ENCODE results near the gene DAAM1.

DAAM1 gene

DNA sequence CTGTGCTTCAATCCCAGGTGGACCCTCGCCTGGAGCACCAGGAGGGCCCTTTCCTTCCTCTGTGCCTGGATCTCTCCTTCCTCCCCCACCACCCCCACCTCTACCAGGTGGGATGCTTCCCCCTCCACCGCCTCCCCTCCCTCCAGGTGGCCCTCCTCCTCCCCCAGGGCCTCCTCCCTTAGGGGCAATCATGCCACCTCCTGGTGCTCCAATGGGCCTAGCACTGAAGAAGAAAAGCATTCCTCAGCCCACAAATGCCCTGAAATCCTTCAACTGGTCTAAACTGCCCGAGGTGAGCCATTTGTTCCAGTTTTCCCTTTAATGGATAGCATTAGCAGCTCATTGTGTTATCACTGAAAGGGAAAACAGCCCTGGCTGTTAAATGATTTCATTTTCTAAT is 142.8 kb downstream of the DAAM1 start:
- Histone ChIP-seq H3K27me3 (ENCODE audit: insufficient read depth, low read length, poor library complexity) (no peaks in the 10 kb centered on the region), H3K79me2 (ENCODE audit: insufficient read depth, low read length) (no peaks in the 10 kb centered on the region), H2AFZ (ENCODE audit: low read depth, low read length) (no peak overlapping the region), H3K4me1 (ENCODE audit: insufficient read depth, low read length) (no peaks in the 10 kb centered on the region), H3K9ac (ENCODE audit: low read depth, low read length) (no peak overlapping the region), H3K4me3 (ENCODE audit: low read depth in 1 of 2, low read length in 2 of 2) (no peak overlapping the region), H3K36me3 (ENCODE audit: insufficient read depth, low read length) (peaks cover 15% of the 10 kb centered on the region; the same call in 1 of the 2 replicates), H4K20me1 (ENCODE audit: insufficient read depth, low read length) (no peaks in the 10 kb centered on the region), H3K9me3 (ENCODE audit: insufficient read depth, low read length, severe bottlenecking) (no peaks in the 10 kb centered on the region), H3K27ac (ENCODE audit: low read length) (no peak overlapping the region), H3K4me2 (ENCODE audit: insufficient read depth, low read length) (no peak overlapping the region)
- DNase-seq (no peak), ATAC-seq (ENCODE audit: insufficient read depth, low read depth) (no peak)
- TF ChIP-seq EZH2 (IDR thresholded peaks at IDR 0.05; ENCODE audit: borderline replicate concordance, low read depth, low read length, severe bottlenecking) = no peak

- H3K27ac ChIP-seq (ENCODE audit: low read length) = no peak overlapping the region
- H4K20me1 ChIP-seq (ENCODE audit: insufficient read depth, low read length) = no peaks in the 10 kb centered on the region
- no peak for TF ChIP-seq CTCF (IDR thresholded peaks at IDR 0.05; ENCODE audit: borderline replicate concordance, extremely low read depth, low read length, poor library complexity, severe bottlenecking)
- TF ChIP-seq EZH2 (IDR thresholded peaks at IDR 0.05; ENCODE audit: borderline replicate concordance, low read depth, low read length, severe bottlenecking) = no peak
- H3K4me1 ChIP-seq (ENCODE audit: insufficient read depth, low read length) = no peaks in the 10 kb centered on the region
- ATAC-seq (ENCODE audit: insufficient read depth, low read depth) (no peak), DNase-seq (no peak)
- H3K36me3 ChIP-seq (ENCODE audit: insufficient read depth, low read length) = peaks cover 9% of the 10 kb centered on the region; the same call in 1 of the 2 replicates
- H3K4me3 ChIP-seq (ENCODE audit: low read depth in 1 of 2, low read length in 2 of 2) = no peak overlapping the region
- H3K9me3 ChIP-seq (ENCODE audit: insufficient read depth, low read length, severe bottlenecking) = no peaks in the 10 kb centered on the region
- no peaks in the 10 kb centered on the region for H3K27me3 ChIP-seq (ENCODE audit: insufficient read depth, low read length, poor library complexity)
- H3K79me2 ChIP-seq (ENCODE audit: insufficient read depth, low read length) = no peaks in the 10 kb centered on the region
- no peak overlapping the region for H3K4me2 ChIP-seq (ENCODE audit: insufficient read depth, low read length)
- no peak overlapping the region for H2AFZ ChIP-seq (ENCODE audit: low read depth, low read length)
- no peak overlapping the region for H3K9ac ChIP-seq (ENCODE audit: low read depth, low read length)
Measured at GRCh38 chr14:59332727-59333126, 144.3 kb downstream of the DAAM1 start.

- H3K9ac ChIP-seq (ENCODE audit: low read depth, low read length) = no peak overlapping the region
- no peaks in the 10 kb centered on the region for H3K9me3 ChIP-seq (ENCODE audit: insufficient read depth, low read length, severe bottlenecking)
- H3K27me3 ChIP-seq (ENCODE audit: insufficient read depth, low read length, poor library complexity) = no peaks in the 10 kb centered on the region
- TF ChIP-seq EZH2 (IDR thresholded peaks at IDR 0.05; ENCODE audit: borderline replicate concordance, low read depth, low read length, severe bottlenecking) (no peak), CTCF (IDR thresholded peaks at IDR 0.05; ENCODE audit: borderline replicate concordance, extremely low read depth, low read length, poor library complexity, severe bottlenecking) (no peak)
- DNase-seq (no peak), ATAC-seq (ENCODE audit: insufficient read depth, low read depth) (no peak)
- no peaks in the 10 kb centered on the region for H4K20me1 ChIP-seq (ENCODE audit: insufficient read depth, low read length)
- no peaks in the 10 kb centered on the region for H3K4me1 ChIP-seq (ENCODE audit: insufficient read depth, low read length)
- no peaks in the 10 kb centered on the region for H3K79me2 ChIP-seq (ENCODE audit: insufficient read depth, low read length)
- H3K4me3 ChIP-seq (ENCODE audit: low read depth in 1 of 2, low read length in 2 of 2) = no peak overlapping the region
- no peak overlapping the region for H3K4me2 ChIP-seq (ENCODE audit: insufficient read depth, low read length)
- H3K27ac ChIP-seq (ENCODE audit: low read length) = no peak overlapping the region
- peaks cover 9% of the 10 kb centered on the region; the same call in 1 of the 2 replicates for H3K36me3 ChIP-seq (ENCODE audit: insufficient read depth, low read length)
- no peak overlapping the region for H2AFZ ChIP-seq (ENCODE audit: low read depth, low read length)
Measured at GRCh38 chr14:59333235-59333634, 144.8 kb downstream of the DAAM1 start.

DNA sequence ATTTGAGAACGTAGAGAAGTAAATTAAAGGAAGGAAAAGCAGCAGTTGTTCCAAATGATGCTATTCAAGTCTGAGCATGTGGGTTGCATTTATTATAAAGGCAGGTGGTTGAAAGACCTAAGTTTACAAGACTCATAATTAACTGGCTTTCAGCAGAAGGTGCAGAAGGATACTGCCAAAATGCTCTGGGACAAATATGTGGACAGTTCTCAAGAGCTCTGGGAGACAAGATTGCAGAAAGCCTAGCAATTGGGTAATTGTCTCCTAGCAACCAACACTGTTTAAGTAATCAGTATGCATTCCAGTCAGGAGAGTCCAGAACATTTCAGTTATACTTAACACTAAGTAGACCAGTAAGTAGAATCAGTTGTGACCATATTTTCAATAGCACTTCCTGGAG is 145.2 kb downstream of the DAAM1 start:
- H3K4me3 ChIP-seq (ENCODE audit: low read depth in 1 of 2, low read length in 2 of 2) = no peak overlapping the region
- TF ChIP-seq CTCF (IDR thresholded peaks at IDR 0.05; ENCODE audit: borderline replicate concordance, extremely low read depth, low read length, poor library complexity, severe bottlenecking) = no peak
- no peak for TF ChIP-seq EZH2 (IDR thresholded peaks at IDR 0.05; ENCODE audit: borderline replicate concordance, low read depth, low read length, severe bottlenecking)
- H2AFZ ChIP-seq (ENCODE audit: low read depth, low read length) = no peak overlapping the region
- no peaks in the 10 kb centered on the region for H3K4me1 ChIP-seq (ENCODE audit: insufficient read depth, low read length)
- no peaks in the 10 kb centered on the region for H4K20me1 ChIP-seq (ENCODE audit: insufficient read depth, low read length)
- no peak overlapping the region for H3K4me2 ChIP-seq (ENCODE audit: insufficient read depth, low read length)
- ATAC-seq (ENCODE audit: insufficient read depth, low read depth) = no peak
- no peaks in the 10 kb centered on the region for H3K9me3 ChIP-seq (ENCODE audit: insufficient read depth, low read length, severe bottlenecking)
- H3K36me3 ChIP-seq (ENCODE audit: insufficient read depth, low read length) = peaks cover 9% of the 10 kb centered on the region; the same call in 1 of the 2 replicates
- DNase-seq = no peak
- no peak overlapping the region for H3K27ac ChIP-seq (ENCODE audit: low read length)
- no peaks in the 10 kb centered on the region for H3K79me2 ChIP-seq (ENCODE audit: insufficient read depth, low read length)
- H3K27me3 ChIP-seq (ENCODE audit: insufficient read depth, low read length, poor library complexity) = no peaks in the 10 kb centered on the region
- H3K9ac ChIP-seq (ENCODE audit: low read depth, low read length) = no peak overlapping the region
